ENCODE data around the gene NGEF. TPM values are rescaled to one million over a fixed set of nuclear protein-coding genes. Genes with fewer than 3 reads are reported as not detected.
"Not testable (repeated sequence)": the region's sequence is repeated elsewhere in the genome, so short reads cannot be mapped to it uniquely, and the experiment has no call there.

NGEF gene
- total RNA-seq, 1 experiment from 2014 or later, result 5.4 TPM

- TF ChIP-seq, protein P1, sequence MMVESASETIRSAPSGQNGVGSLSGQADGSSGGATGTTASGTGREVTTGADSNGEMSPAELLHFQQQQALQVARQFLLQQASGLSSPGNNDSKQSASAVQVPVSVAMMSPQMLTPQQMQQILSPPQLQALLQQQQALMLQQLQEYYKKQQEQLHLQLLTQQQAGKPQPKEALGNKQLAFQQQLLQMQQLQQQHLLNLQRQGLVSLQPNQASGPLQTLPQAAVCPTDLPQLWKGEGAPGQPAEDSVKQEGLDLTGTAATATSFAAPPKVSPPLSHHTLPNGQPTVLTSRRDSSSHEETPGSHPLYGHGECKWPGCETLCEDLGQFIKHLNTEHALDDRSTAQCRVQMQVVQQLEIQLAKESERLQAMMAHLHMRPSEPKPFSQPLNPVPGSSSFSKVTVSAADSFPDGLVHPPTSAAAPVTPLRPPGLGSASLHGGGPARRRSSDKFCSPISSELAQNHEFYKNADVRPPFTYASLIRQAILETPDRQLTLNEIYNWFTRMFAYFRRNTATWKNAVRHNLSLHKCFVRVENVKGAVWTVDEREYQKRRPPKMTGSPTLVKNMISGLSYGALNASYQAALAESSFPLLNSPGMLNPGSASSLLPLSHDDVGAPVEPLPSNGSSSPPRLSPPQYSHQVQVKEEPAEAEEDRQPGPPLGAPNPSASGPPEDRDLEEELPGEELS (CRISPR knock-in tag; IDR thresholded peaks at IDR 0.05), result no peak
Observed at GRCh38 chr2:232910376-232910775, 102.7 kb downstream of the NGEF start (continued).

GRCh38 chr2:232908695-232909094 lies 104.4 kb downstream of the NGEF start:
- Mint-ChIP-seq H3K27ac (no peak overlapping the region), H3K27me3 (ENCODE audit: low read depth) (no peaks in the 10 kb centered on the region; the same call in none of the 2 replicates), H3K36me3 (peaks cover 25% of the 10 kb centered on the region), H3K9me3 (peaks cover 40% of the 10 kb centered on the region), H3K4me3 (no peak overlapping the region), H3K4me1 (no peaks in the 10 kb centered on the region)
- no peak for ATAC-seq
- TF ChIP-seq ZNF512 (CRISPR knock-in tag; IDR thresholded peaks at IDR 0.05; ENCODE audit: borderline replicate concordance) (no peak), CBFB (CRISPR knock-in tag; IDR thresholded peaks at IDR 0.05; ENCODE audit: low read depth) (no peak), ZNF138 (CRISPR knock-in tag; conservative IDR thresholded peaks at IDR 0.05) (no peak), NFE2L1 (CRISPR knock-in tag; IDR thresholded peaks at IDR 0.05) (no peak), E2F1 (CRISPR knock-in tag; IDR thresholded peaks at IDR 0.05) (no peak)
- TF ChIP-seq, protein P2, sequence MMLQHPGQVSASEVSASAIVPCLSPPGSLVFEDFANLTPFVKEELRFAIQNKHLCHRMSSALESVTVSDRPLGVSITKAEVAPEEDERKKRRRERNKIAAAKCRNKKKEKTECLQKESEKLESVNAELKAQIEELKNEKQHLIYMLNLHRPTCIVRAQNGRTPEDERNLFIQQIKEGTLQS (CRISPR knock-in tag; conservative IDR thresholded peaks at IDR 0.05), result no peak
- ChIA-PET POLR2A (no interaction called here), CTCF (no interaction called here)
- no peak for DNase-seq (ENCODE audit: low spot score)

DNA sequence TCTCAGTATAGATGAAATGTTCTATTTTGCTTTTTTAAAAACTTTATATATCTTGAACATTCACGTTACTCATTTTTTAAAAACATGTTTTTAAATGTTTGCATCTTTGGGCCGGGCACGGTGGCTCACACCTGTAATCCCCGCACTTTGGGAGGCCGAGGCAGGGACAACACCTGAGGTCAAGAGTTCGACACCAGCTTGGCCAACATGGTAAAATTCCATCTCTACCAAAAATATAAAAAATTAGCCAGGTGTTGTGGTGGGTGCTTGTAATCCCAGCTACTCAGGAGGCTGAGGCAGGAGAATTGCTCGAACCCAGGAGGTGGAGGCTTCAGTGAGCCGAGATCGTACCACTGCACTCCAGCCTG lies 105.4 kb downstream of the NGEF start:
- DNase-seq (ENCODE audit: low spot score); H3K4me3 Mint-ChIP-seq; H3K27me3 Mint-ChIP-seq (ENCODE audit: low read depth); ATAC-seq; H3K27ac Mint-ChIP-seq; POLR2A ChIA-PET; H3K4me1 Mint-ChIP-seq; CTCF ChIA-PET: not testable (repeated sequence)
- Mint-ChIP-seq H3K36me3 (peaks cover 25% of the 10 kb centered on the region), H3K9me3 (peaks cover 35% of the 10 kb centered on the region)

DNA sequence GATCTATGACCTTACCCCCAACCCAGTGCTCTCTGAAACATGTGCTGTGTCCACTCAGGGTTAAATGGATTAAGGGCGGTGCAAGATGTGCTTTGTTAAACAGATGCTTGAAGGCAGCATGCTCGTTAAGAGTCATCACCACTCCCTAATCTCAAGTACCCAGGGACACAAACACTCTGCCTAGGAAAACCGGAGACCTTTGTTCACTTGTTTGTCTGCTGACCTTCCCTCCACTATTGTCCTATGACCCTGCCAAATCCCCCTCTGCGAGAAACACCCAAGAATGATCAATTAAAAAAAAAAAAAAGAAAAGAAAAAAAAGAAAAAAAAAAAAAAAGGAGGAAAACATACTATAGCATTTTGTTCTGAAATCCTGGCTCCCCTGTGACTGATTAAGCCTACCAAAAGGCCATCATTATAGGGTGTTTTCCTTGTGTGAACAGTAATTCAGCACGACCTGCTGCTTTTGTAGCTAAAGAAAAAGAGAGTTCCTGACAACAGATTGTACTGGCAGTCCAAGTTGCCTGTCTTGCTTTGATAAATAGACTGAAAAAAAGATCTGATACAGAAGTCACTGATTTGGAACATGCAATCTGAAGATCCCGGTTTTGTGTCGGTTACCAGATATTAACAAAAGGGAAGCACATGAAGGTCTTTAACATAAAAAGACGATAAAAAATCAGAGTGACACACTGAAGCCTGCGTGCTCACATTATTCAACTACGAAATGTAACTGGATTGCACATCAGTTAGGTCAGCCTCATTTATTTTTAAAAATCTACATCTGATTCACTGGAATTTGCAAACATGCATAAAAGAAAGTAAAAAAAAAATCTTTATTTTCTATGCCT lies 106.0 kb downstream of the NGEF start:
- H3K4me1 Mint-ChIP-seq; POLR2A ChIA-PET; H3K27me3 Mint-ChIP-seq (ENCODE audit: low read depth); H3K27ac Mint-ChIP-seq; DNase-seq (ENCODE audit: low spot score); CTCF ChIA-PET; ATAC-seq; H3K4me3 Mint-ChIP-seq: not testable (repeated sequence)
- Mint-ChIP-seq H3K36me3 (peaks cover 25% of the 10 kb centered on the region), H3K9me3 (peaks cover 30% of the 10 kb centered on the region)

DNA sequence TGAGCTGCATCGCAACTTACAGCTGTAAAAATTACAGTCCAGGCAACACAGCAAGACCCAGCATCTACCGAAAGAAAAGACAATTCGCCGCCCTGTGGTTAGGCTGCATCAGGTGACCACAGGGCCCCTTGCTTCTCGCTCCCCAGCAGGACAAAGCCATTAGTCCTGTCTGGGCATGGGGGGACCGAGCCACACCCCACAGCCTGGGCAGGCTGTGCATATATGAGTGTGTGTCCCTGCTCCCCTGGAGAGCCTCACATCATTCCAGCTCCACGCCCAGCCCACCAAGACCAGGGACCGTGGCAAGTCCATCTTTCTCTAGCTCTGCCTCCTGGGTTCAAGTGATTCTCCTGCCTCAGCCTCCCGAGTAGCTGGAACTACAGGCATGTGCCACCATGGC lies 109.1 kb downstream of the NGEF start:
- no peaks in the 10 kb centered on the region; the same call in none of the 2 replicates for H3K27me3 Mint-ChIP-seq (ENCODE audit: low read depth)
- H3K27ac Mint-ChIP-seq, result no peak overlapping the region
- CTCF ChIA-PET, result no interaction called here
- no peak overlapping the region for H3K4me3 Mint-ChIP-seq
- H3K9me3 Mint-ChIP-seq, result peaks cover 2% of the 10 kb centered on the region; the same call in 1 of the 2 replicates
- ATAC-seq, result no peak
- peaks cover 4% of the 10 kb centered on the region; the same call in 1 of the 2 replicates for H3K4me1 Mint-ChIP-seq
- H3K36me3 Mint-ChIP-seq, result no peaks in the 10 kb centered on the region
- DNase-seq (ENCODE audit: low spot score), result no peak
- POLR2A ChIA-PET, result no interaction called here
- no peak for TF ChIP-seq ZNF423 (CRISPR knock-in tag; IDR thresholded peaks at IDR 0.05)
- TF ChIP-seq, protein P3, sequence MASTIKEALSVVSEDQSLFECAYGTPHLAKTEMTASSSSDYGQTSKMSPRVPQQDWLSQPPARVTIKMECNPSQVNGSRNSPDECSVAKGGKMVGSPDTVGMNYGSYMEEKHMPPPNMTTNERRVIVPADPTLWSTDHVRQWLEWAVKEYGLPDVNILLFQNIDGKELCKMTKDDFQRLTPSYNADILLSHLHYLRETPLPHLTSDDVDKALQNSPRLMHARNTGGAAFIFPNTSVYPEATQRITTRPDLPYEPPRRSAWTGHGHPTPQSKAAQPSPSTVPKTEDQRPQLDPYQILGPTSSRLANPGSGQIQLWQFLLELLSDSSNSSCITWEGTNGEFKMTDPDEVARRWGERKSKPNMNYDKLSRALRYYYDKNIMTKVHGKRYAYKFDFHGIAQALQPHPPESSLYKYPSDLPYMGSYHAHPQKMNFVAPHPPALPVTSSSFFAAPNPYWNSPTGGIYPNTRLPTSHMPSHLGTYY (CRISPR knock-in tag; IDR thresholded peaks at IDR 0.05), result no peak
- TF ChIP-seq FOXJ3 (CRISPR knock-in tag; IDR thresholded peaks at IDR 0.05; ENCODE audit: borderline replicate concordance), result no peak
- TF ChIP-seq FOXK1 (CRISPR knock-in tag; IDR thresholded peaks at IDR 0.05), result no peak
- no peak for TF ChIP-seq SMAD4 (CRISPR knock-in tag; IDR thresholded peaks at IDR 0.05)
- TF ChIP-seq, protein P4, sequence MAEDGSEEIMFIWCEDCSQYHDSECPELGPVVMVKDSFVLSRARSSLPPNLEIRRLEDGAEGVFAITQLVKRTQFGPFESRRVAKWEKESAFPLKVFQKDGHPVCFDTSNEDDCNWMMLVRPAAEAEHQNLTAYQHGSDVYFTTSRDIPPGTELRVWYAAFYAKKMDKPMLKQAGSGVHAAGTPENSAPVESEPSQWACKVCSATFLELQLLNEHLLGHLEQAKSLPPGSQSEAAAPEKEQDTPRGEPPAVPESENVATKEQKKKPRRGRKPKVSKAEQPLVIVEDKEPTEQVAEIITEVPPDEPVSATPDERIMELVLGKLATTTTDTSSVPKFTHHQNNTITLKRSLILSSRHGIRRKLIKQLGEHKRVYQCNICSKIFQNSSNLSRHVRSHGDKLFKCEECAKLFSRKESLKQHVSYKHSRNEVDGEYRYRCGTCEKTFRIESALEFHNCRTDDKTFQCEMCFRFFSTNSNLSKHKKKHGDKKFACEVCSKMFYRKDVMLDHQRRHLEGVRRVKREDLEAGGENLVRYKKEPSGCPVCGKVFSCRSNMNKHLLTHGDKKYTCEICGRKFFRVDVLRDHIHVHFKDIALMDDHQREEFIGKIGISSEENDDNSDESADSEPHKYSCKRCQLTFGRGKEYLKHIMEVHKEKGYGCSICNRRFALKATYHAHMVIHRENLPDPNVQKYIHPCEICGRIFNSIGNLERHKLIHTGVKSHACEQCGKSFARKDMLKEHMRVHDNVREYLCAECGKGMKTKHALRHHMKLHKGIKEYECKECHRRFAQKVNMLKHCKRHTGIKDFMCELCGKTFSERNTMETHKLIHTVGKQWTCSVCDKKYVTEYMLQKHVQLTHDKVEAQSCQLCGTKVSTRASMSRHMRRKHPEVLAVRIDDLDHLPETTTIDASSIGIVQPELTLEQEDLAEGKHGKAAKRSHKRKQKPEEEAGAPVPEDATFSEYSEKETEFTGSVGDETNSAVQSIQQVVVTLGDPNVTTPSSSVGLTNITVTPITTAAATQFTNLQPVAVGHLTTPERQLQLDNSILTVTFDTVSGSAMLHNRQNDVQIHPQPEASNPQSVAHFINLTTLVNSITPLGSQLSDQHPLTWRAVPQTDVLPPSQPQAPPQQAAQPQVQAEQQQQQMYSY (CRISPR knock-in tag; IDR thresholded peaks at IDR 0.05), result no peak
- no peak for TF ChIP-seq HMGA2 (CRISPR knock-in tag; IDR thresholded peaks at IDR 0.05)
- TF ChIP-seq ZNF219 (CRISPR knock-in tag; IDR thresholded peaks at IDR 0.05; ENCODE audit: borderline replicate concordance), result no peak
